Loucy (cell line): ENCODE data around the gene SLITRK4.

Experiments used
- H2AFZ ChIP-seq: fragments of 200-600 bp; sonication (generic); 2 replicates; pipeline ENCODE4 v1.6.0; 2016; ENCODE audit warnings: antibody characterized with exemption, mild to moderate bottlenecking, low read length, moderate library complexity
- H3F3A ChIP-seq: fragments of 200-600 bp; 2 replicates; pipeline ENCODE4 v1.6.0; 2016; ENCODE audit warnings: antibody characterized with exemption, low read depth, mild to moderate bottlenecking
- H3K27me3 ChIP-seq: fragments of 200-600 bp; sonication (generic); 2 replicates; pipeline ENCODE4 v1.6.1; 2014; ENCODE audit warnings: low read length, mild to moderate bottlenecking; ENCODE audit not compliant: insufficient read depth, poor library complexity, severe bottlenecking
- H3K36me3 ChIP-seq: fragments of 200-600 bp; sonication (generic); 2 replicates; pipeline ENCODE4 v1.6.1; 2016; ENCODE audit warnings: low read length; ENCODE audit not compliant: insufficient read depth
- H3K4me1 ChIP-seq: fragments of 200-600 bp; sonication (generic); 2 replicates; pipeline ENCODE4 v1.5.1; 2014; ENCODE audit warnings: low read length, mild to moderate bottlenecking; ENCODE audit not compliant: insufficient read depth, poor library complexity, severe bottlenecking
- H3K4me2 ChIP-seq: fragments of 200-600 bp; sonication (generic); 2 replicates; pipeline ENCODE4 v1.6.0; 2014; ENCODE audit warnings: antibody characterized with exemption, low read length, low read depth, mild to moderate bottlenecking; ENCODE audit not compliant: poor library complexity, severe bottlenecking
- H3K4me3 ChIP-seq: fragments of 200-600 bp; sonication (generic); 2 replicates; pipeline ENCODE4 v1.5.1; 2014; ENCODE audit warnings: low read length, mild to moderate bottlenecking, mixed read lengths; ENCODE audit not compliant: poor library complexity, severe bottlenecking
- H3K79me2 ChIP-seq: fragments of 200-600 bp; sonication (generic); 2 replicates; pipeline ENCODE4 v1.6.1; 2014; ENCODE audit warnings: low read length; ENCODE audit not compliant: insufficient read depth
- H3K9ac ChIP-seq: fragments of 200-600 bp; sonication (generic); 2 replicates; pipeline ENCODE4 v1.6.0; 2014; ENCODE audit warnings: mild to moderate bottlenecking, low read depth, low read length, moderate library complexity; ENCODE audit not compliant: poor library complexity, severe bottlenecking
- H3K9me2 ChIP-seq: fragments of 200-600 bp; sonication (generic); replicated peaks from 2 replicates; pipeline ENCODE4 v1.6.1; 2016; ENCODE audit warnings: low read depth, low read length, mixed read lengths
- H3K9me3 ChIP-seq: fragments of 200-600 bp; sonication (generic); 2 replicates; pipeline ENCODE4 v1.6.1; 2014; ENCODE audit warnings: mild to moderate bottlenecking, antibody characterized with exemption, low read length, low read depth; ENCODE audit not compliant: insufficient read depth
- H4K20me1 ChIP-seq: fragments of 200-600 bp; sonication (generic); 2 replicates; pipeline ENCODE4 v1.6.0; 2014; ENCODE audit warnings: antibody characterized with exemption, low read length, mild to moderate bottlenecking; ENCODE audit not compliant: insufficient read depth, poor library complexity, severe bottlenecking
- EZH2phosphoT487 ChIP-seq: fragments of 200-600 bp; IDR thresholded peaks from 2 replicates; pipeline ENCODE4 v1.6.1; 2018; ENCODE audit warnings: antibody characterized with exemption, mild to moderate bottlenecking, moderate library complexity, borderline replicate concordance
- TF ChIP-seq, protein P1 (sequence below): fragments of 200-600 bp; sonication (generic); conservative IDR thresholded peaks from 2 replicates; pipeline ENCODE4 v1.5.1; 2014; ENCODE audit warnings: mild to moderate bottlenecking, antibody characterized with exemption, low read length

The SLITRK4 gene

DNA sequence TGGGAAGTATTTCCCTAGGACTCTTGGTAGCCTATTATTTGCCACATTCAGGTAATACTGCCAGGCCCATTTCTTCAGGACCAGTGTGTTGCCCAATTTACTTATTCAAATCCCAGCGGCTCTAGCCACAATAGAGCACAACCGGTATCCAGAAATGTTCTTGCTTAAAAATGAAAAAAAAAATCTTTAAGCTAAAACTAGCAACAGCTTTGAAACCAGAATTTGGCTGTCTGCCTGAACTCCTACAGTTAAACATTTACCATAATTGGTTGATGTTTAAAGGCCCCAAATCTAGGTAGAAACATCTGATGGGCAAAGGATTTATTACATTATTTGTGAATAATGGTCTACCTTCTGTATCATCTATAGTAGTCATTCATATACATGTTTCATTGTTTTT lies 930 bp upstream of the SLITRK4 start:
- Histone ChIP-seq H3K79me2 (no peaks in the 10 kb centered on the region), H3K4me3 (no peak overlapping the region), H3F3A (no peaks in the 10 kb centered on the region), H4K20me1 (no peaks in the 10 kb centered on the region), H3K9me2 (no peaks in the 10 kb centered on the region), H3K36me3 (no peaks in the 10 kb centered on the region), H3K27me3 (no peaks in the 10 kb centered on the region), H2AFZ (no peak overlapping the region), H3K9ac (no peak overlapping the region), H3K9me3 (no peaks in the 10 kb centered on the region), H3K4me2 (no peak overlapping the region), H3K4me1 (peaks cover 10% of the 10 kb centered on the region)
- no peak for TF ChIP-seq EZH2phosphoT487
- TF ChIP-seq, protein P1, sequence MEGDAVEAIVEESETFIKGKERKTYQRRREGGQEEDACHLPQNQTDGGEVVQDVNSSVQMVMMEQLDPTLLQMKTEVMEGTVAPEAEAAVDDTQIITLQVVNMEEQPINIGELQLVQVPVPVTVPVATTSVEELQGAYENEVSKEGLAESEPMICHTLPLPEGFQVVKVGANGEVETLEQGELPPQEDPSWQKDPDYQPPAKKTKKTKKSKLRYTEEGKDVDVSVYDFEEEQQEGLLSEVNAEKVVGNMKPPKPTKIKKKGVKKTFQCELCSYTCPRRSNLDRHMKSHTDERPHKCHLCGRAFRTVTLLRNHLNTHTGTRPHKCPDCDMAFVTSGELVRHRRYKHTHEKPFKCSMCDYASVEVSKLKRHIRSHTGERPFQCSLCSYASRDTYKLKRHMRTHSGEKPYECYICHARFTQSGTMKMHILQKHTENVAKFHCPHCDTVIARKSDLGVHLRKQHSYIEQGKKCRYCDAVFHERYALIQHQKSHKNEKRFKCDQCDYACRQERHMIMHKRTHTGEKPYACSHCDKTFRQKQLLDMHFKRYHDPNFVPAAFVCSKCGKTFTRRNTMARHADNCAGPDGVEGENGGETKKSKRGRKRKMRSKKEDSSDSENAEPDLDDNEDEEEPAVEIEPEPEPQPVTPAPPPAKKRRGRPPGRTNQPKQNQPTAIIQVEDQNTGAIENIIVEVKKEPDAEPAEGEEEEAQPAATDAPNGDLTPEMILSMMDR, result no peak

DNA sequence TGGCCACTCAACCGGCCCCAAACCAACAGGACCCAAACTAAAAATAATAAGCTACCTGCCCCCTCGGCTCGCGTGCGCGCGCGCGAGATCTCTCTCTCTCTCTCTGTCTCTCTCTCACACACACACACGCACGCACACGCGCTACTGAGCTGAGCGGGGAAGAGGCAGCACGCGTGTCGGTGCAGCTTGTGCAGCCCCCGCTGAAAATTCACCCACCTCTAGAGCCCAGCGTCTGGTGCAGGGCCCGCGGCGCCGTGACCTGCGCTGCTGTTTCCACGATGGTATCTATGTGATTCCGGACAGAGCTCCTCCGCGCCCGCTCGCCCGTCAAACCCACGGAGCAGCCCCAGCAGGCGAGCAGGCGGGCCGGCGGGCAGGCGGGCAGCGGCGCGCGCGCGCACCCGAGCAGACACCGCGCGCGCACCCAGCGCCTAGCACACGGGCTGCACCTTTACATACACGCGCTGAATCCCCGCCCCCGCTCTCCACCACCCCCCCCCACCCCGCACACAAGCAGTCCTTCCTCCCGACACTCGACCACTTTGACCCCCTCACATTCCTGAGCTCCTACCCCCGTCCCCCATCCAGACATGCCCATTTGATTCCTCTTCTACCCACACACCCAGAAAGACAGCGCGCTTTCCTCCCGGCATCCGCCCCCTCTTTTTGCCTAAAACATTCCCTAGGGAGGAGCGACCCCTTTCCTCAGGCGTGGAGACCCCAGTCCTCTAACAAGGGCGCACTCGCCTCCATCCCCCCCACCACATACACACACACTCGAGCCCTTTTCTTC lies 1.0 kb downstream of the SLITRK4 start:
- Histone ChIP-seq H4K20me1 (no peaks in the 10 kb centered on the region), H3K36me3 (no peaks in the 10 kb centered on the region), H2AFZ (no peak overlapping the region), H3K27me3 (no peaks in the 10 kb centered on the region), H3K79me2 (no peaks in the 10 kb centered on the region), H3K4me2 (no peak overlapping the region), H3K4me1 (peaks cover 12% of the 10 kb centered on the region), H3K4me3 (no peak overlapping the region), H3K9ac (no peak overlapping the region), H3K9me3 (no peaks in the 10 kb centered on the region), H3K9me2 (no peaks in the 10 kb centered on the region), H3F3A (no peaks in the 10 kb centered on the region)
- TF ChIP-seq, protein P1, result no peak
- TF ChIP-seq EZH2phosphoT487, result no peak

GRCh38 chrX:143634309-143634662 lies 1.6 kb downstream of the SLITRK4 start:
- H3K27me3 ChIP-seq, result no peaks in the 10 kb centered on the region
- no peaks in the 10 kb centered on the region for H3K9me2 ChIP-seq
- no peaks in the 10 kb centered on the region for H3K9me3 ChIP-seq
- H3F3A ChIP-seq, result no peaks in the 10 kb centered on the region
- H3K36me3 ChIP-seq, result no peaks in the 10 kb centered on the region
- no peak overlapping the region for H3K4me2 ChIP-seq
- no peak overlapping the region for H2AFZ ChIP-seq
- H3K9ac ChIP-seq, result no peak overlapping the region
- TF ChIP-seq, protein P1, result no peak
- TF ChIP-seq EZH2phosphoT487, result no peak
- H3K79me2 ChIP-seq, result no peaks in the 10 kb centered on the region
- peaks cover 12% of the 10 kb centered on the region for H3K4me1 ChIP-seq
- no peak overlapping the region for H3K4me3 ChIP-seq
- H4K20me1 ChIP-seq, result no peaks in the 10 kb centered on the region
